Mesothelial cell of epicardium (in vitro differentiated cells): ENCODE results near the gene MPDZ. TPM values are rescaled to one million over a fixed set of nuclear protein-coding genes. Genes with fewer than 3 reads are reported as not detected.
A peak's percentile ranks its signal among the peaks of the same experiment; 100 is the strongest.

ENCODE experiments used
- DNase-seq, 2 experiments: peaks; one replicate each; pipeline ENCODE4 v3.0.0; 2021; ENCODE audit warnings: low spot score in 2 of 2; ENCODE audit not compliant: unreplicated experiment in 2 of 2
- H3K27ac Mint-ChIP-seq: 2 replicates; pipeline ENCODE4 v1.8.0; 2021; ENCODE audit warnings: mixed read lengths
- H3K27me3 Mint-ChIP-seq: 2 replicates; pipeline ENCODE4 v1.8.0; 2021; ENCODE audit warnings: low read depth, mixed read lengths
- H3K36me3 Mint-ChIP-seq: 2 replicates; pipeline ENCODE4 v1.8.0; 2021; ENCODE audit warnings: mixed read lengths
- H3K4me1 Mint-ChIP-seq: 2 replicates; pipeline ENCODE4 v1.8.0; 2021; ENCODE audit warnings: mixed read lengths
- H3K4me3 Mint-ChIP-seq: 2 replicates; pipeline ENCODE4 v1.8.0; 2021; ENCODE audit warnings: mild to moderate bottlenecking, moderate library complexity, mixed read lengths
- H3K9me3 Mint-ChIP-seq: 2 replicates; pipeline ENCODE4 v1.8.0; 2021; ENCODE audit warnings: mixed read lengths
- total RNA-seq: library from RNA; stranded (reverse); gene quantifications from 3 replicates; pipeline ENCODE4 v1.2.1, GENCODE V29; 2021
- TF ChIP-seq, protein P1 (sequence below): fragments of 200-600 bp; sonication (generic); IDR thresholded peaks from one replicate; pipeline ENCODE4 v1.5.0; 2021; ENCODE audit warnings: antibody characterized with exemption; ENCODE audit not compliant: unreplicated experiment

The MPDZ gene
- total RNA-seq, 1 donor from 2014 or later = 187 TPM

DNA sequence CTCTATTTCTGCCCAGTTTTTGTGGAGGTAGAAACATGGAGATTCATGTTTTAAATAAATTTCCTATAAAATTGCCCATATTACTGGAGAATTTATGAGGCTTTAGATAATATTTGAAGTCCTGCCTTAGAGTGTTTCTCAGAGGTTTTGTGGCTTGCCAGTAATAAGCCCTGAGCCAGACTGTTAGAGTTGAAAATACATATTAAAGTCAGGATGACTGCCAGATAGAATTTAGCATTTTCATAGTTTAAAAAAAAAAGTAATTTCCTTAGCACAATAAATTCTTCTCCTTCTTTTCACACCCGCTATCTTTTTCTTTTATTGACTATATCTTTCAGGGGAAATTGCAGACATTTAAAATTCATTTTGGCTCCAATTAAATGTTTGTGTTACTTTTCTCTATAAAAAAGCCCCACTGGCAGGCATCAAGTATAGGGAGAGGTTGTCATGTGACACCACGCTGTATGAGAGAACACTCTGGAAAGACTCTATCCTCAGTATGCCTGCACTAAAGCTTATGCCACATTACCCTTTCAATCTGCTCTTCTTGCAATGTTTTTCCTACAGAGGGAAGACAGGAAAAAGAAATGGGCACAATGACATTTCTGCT is 135.2 kb downstream of the MPDZ start:
- TF ChIP-seq, protein P1, sequence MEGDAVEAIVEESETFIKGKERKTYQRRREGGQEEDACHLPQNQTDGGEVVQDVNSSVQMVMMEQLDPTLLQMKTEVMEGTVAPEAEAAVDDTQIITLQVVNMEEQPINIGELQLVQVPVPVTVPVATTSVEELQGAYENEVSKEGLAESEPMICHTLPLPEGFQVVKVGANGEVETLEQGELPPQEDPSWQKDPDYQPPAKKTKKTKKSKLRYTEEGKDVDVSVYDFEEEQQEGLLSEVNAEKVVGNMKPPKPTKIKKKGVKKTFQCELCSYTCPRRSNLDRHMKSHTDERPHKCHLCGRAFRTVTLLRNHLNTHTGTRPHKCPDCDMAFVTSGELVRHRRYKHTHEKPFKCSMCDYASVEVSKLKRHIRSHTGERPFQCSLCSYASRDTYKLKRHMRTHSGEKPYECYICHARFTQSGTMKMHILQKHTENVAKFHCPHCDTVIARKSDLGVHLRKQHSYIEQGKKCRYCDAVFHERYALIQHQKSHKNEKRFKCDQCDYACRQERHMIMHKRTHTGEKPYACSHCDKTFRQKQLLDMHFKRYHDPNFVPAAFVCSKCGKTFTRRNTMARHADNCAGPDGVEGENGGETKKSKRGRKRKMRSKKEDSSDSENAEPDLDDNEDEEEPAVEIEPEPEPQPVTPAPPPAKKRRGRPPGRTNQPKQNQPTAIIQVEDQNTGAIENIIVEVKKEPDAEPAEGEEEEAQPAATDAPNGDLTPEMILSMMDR = no peak
- peak overlapping the region; percentile 88 for H3K27ac Mint-ChIP-seq
- no peak overlapping the region for H3K4me3 Mint-ChIP-seq
- peaks cover 67% of the 10 kb centered on the region for H3K4me1 Mint-ChIP-seq
- no peak for DNase-seq
- H3K36me3 Mint-ChIP-seq = peaks cover 22% of the 10 kb centered on the region
- H3K27me3 Mint-ChIP-seq = no peaks in the 10 kb centered on the region
- H3K9me3 Mint-ChIP-seq = no peaks in the 10 kb centered on the region

DNA sequence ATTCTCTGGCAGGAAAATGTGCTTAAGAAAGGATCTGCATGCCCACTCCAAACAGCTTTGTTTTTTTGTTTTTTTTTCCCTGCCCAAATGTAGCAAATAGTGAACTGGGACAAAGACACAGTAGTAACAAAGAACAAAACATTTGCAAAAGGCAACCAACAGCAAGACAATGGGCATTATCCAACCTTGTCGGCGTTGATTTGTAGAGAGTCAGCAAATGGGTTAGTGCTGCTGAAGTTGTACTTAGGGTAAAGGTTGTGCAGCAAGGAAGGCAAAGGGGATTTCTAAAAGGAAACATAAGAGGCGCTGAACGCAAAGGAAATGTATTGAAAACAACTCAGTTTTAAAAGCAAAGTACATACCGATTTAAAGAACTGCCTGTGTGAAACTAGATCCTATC is 136.2 kb downstream of the MPDZ start:
- Mint-ChIP-seq H3K4me1 (peaks cover 71% of the 10 kb centered on the region), H3K9me3 (no peaks in the 10 kb centered on the region), H3K27ac (peak overlapping the region; percentile 93), H3K4me3 (no peak overlapping the region), H3K36me3 (peaks cover 18% of the 10 kb centered on the region), H3K27me3 (no peaks in the 10 kb centered on the region)
- TF ChIP-seq, protein P1 = no peak
- no peak for DNase-seq

DNA sequence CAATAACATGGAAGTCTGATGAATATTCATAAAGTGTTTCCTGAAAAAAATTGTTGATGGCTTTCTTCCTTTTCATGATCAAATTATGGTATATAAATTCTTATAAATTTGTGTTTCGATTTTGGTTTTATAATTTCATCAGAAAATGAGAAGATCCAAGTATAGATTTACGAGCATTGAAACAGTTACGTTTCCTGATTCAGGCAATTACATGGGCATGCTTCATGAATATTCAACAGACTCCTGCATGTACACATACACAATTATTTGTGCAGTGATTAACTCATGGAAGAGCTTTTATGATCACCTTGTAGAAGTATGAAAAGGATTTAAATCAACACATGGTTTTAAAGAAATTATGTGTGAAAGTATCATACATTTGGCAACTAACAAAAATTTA is 136.7 kb downstream of the MPDZ start:
- Mint-ChIP-seq H3K27me3 (no peaks in the 10 kb centered on the region), H3K4me3 (no peak overlapping the region), H3K36me3 (peaks cover 21% of the 10 kb centered on the region), H3K4me1 (peaks cover 77% of the 10 kb centered on the region), H3K27ac (peak overlapping the region; percentile 93), H3K9me3 (no peaks in the 10 kb centered on the region)
- no peak for DNase-seq
- TF ChIP-seq, protein P1 = no peak

DNA sequence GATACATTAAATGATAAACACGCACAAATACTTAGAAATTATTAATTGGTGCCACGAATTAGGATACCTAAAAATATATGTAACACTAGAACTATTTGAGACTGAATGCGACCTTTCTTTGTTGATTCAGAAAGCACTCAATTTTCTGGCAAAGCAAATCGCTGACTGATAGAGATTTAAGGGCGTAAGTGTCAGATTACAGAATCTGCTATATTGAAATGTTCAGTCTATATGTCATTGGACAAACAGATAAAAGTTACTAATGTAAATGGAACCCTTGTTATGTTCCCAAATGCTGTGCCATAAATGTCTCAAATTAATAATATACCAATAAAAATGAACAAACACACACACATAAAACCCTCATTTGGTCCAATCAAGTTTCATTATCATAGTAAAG is 137.9 kb downstream of the MPDZ start:
- DNase-seq = no peak

DNA sequence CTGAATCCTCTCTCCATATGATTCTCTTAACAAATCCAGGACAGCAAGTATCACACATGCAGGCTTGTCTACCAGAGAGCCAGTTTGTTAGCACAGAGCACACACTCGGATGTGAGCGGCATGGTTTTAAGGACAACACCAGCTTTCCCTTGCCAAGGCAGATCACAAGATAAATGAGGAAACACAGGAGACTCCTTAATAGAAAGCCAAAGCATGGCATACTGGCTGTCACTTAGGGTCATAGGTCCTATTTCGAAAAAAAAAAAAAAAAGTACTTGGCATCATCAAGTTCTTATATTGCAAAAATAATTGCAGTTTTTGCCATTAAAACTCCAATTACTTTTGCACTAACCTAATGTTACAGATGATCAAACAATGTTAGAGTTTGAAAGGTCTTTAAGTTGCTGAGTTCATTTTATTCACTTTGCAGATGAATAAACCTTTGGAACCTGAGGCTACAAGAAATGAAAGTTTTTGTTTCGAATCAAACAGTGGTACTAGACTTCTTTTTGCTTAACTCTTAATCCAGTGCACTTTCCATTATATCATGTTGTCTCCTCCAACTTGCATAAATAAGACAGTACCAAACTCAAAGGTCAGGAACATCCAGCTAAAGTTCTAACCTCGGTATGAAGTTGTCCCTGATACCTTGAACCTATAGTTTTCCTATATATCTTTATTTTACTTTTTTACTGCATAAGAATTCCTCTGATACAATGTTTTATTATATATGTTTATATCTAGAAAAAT is 138.5 kb downstream of the MPDZ start:
- Mint-ChIP-seq H3K4me1 (peaks cover 68% of the 10 kb centered on the region), H3K36me3 (peaks cover 20% of the 10 kb centered on the region), H3K9me3 (no peaks in the 10 kb centered on the region), H3K27ac (peak overlapping the region; percentile 96), H3K27me3 (no peaks in the 10 kb centered on the region), H3K4me3 (no peak overlapping the region)
- TF ChIP-seq, protein P1 = no peak
- DNase-seq = no peak

More for the DNA sequence above, 137.9 kb downstream of the MPDZ start:
- Mint-ChIP-seq H3K36me3 (peaks cover 20% of the 10 kb centered on the region), H3K4me1 (peaks cover 73% of the 10 kb centered on the region), H3K27ac (peak overlapping the region; percentile 93), H3K4me3 (no peak overlapping the region), H3K27me3 (no peaks in the 10 kb centered on the region), H3K9me3 (no peaks in the 10 kb centered on the region)
- TF ChIP-seq, protein P1 = no peak
